ENCODE measurements around the gene PLB1.
A peak's percentile ranks its signal among the peaks of the same experiment; 100 is the strongest.

Gene PLB1

GRCh38 chr2:28495551-28496250 lies at the start of gene PLB1:
PLB1 (plus strand) TSS chr2:28496060; CDS start chr2:28496115, 55 bp downstream.
- no peak for DNase-seq (ENCODE audit: low read depth)

- DNase-seq (ENCODE audit: low read depth): no peak
These were observed 49.3 kb upstream of the PLB1 start for GRCh38 chr2:28446531-28446930.

GRCh38 chr2:28447086-28447485 lies 48.8 kb upstream of the PLB1 start:
- DNase-seq (ENCODE audit: low read depth): no peak

GRCh38 chr2:28447943-28448792 lies 47.7 kb upstream of the PLB1 start:
- no peak for DNase-seq (ENCODE audit: low read depth)

GRCh38 chr2:28448793-28449100 lies 47.1 kb upstream of the PLB1 start:
- no peak for DNase-seq (ENCODE audit: low read depth)

GRCh38 chr2:28449126-28449487 lies 46.8 kb upstream of the PLB1 start:
- no peak for DNase-seq (ENCODE audit: low read depth)

- no peak for DNase-seq (ENCODE audit: low read depth)
These were observed 46.1 kb upstream of the PLB1 start for GRCh38 chr2:28449488-28450395.

GRCh38 chr2:28450901-28451565 lies 44.8 kb upstream of the PLB1 start:
- DNase-seq (ENCODE audit: low read depth): no peak

- no peak for DNase-seq (ENCODE audit: low read depth)
These were observed 43.9 kb upstream of the PLB1 start for GRCh38 chr2:28451793-28452533.

GRCh38 chr2:28452534-28453081 lies 43.3 kb upstream of the PLB1 start:
- DNase-seq (ENCODE audit: low read depth): peak; percentile 82

- DNase-seq (ENCODE audit: low read depth): no peak
These were observed 42.5 kb upstream of the PLB1 start for GRCh38 chr2:28453396-28453795.

- DNase-seq (ENCODE audit: low read depth): no peak
These were observed 41.6 kb upstream of the PLB1 start for GRCh38 chr2:28454016-28454930.

- DNase-seq (ENCODE audit: low read depth): no peak
These were observed 38.6 kb upstream of the PLB1 start for GRCh38 chr2:28457237-28457636.

GRCh38 chr2:28461056-28461455 lies 34.8 kb upstream of the PLB1 start:
- no peak for DNase-seq (ENCODE audit: low read depth)

GRCh38 chr2:28462122-28462521 lies 33.7 kb upstream of the PLB1 start:
- no peak for DNase-seq (ENCODE audit: low read depth)

GRCh38 chr2:28463211-28463816 lies 32.5 kb upstream of the PLB1 start:
- DNase-seq (ENCODE audit: low read depth): no peak

- no peak for DNase-seq (ENCODE audit: low read depth)
These were observed 32.0 kb upstream of the PLB1 start for GRCh38 chr2:28463893-28464292.

- DNase-seq (ENCODE audit: low read depth): no peak
These were observed 30.5 kb upstream of the PLB1 start for GRCh38 chr2:28465148-28465885.

- no peak for DNase-seq (ENCODE audit: low read depth)
These were observed 26.6 kb upstream of the PLB1 start for GRCh38 chr2:28469304-28469703.
